OCI-LY3 (cell line): ENCODE results near the gene SPTBN2.

Source experiments
- EZH2phosphoT487 ChIP-seq: fragments of 200-600 bp; shearing (Covaris generic); IDR thresholded peaks from 2 replicates; pipeline ENCODE4 v1.6.1; 2018; ENCODE audit warnings: antibody characterized with exemption, mixed run types, low read depth
- TF ChIP-seq, protein P1 (sequence below): fragments of 200-600, 300-600 bp; sonication (generic); IDR thresholded peaks from 2 replicates; pipeline ENCODE4 v1.5.1; 2014; ENCODE audit warnings: antibody characterized with exemption, low read length, low read depth

DNA sequence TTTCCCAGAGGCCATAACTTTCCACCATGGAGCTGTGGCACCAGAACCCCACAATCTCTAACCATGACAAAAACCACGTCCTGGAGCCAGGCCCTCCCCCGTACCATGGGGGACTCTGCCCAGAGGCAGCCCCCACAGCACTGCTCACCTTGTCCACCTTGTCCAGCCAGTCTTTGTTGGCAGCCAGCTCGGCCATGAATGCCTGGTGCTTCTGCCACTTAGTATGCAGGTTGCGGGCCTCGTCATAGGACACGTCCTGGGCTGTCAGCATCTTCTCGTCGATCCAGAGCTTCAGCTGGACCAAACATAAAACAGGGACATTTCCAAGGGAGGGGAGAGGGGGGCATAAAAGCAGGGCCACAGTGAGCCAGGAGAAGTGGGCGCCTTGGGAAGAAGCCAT, 30.5 kb downstream of the SPTBN2 start:
- TF ChIP-seq, protein P1, sequence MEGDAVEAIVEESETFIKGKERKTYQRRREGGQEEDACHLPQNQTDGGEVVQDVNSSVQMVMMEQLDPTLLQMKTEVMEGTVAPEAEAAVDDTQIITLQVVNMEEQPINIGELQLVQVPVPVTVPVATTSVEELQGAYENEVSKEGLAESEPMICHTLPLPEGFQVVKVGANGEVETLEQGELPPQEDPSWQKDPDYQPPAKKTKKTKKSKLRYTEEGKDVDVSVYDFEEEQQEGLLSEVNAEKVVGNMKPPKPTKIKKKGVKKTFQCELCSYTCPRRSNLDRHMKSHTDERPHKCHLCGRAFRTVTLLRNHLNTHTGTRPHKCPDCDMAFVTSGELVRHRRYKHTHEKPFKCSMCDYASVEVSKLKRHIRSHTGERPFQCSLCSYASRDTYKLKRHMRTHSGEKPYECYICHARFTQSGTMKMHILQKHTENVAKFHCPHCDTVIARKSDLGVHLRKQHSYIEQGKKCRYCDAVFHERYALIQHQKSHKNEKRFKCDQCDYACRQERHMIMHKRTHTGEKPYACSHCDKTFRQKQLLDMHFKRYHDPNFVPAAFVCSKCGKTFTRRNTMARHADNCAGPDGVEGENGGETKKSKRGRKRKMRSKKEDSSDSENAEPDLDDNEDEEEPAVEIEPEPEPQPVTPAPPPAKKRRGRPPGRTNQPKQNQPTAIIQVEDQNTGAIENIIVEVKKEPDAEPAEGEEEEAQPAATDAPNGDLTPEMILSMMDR: no peak
- TF ChIP-seq EZH2phosphoT487: no peak
